Fibroblast of pulmonary artery (primary cell): Measurements from ENCODE around the gene ZNF513.
A peak's percentile ranks its signal among the peaks of the same experiment; 100 is the strongest.

ENCODE experiments used
- DNase-seq: peaks from one replicate; pipeline ENCODE4 v3.0.0-alpha.2; 2010; ENCODE audit warnings: low read depth
- H3K4me3 ChIP-seq: replicated peaks from 2 replicates; pipeline ENCODE4 v1.5.1; 2011; ENCODE audit warnings: low read depth, mild to moderate bottlenecking, control low read depth, low read length, moderate library complexity
- CTCF ChIP-seq: IDR thresholded peaks from 2 replicates; pipeline ENCODE4 v1.5.1; 2011; ENCODE audit warnings: mild to moderate bottlenecking, control low read depth, low read length, inconsistent platforms; ENCODE audit errors: missing control alignments

Gene ZNF513

GRCh38 chr2:27376151-27376865 is 4.2 kb downstream of the ZNF513 start:
- TF ChIP-seq CTCF: no peak
- H3K4me3 ChIP-seq: no peak overlapping the region
- no peak for DNase-seq

GRCh38 chr2:27375513-27376099 is 4.9 kb downstream of the ZNF513 start:
- H3K4me3 ChIP-seq: no peak overlapping the region
- TF ChIP-seq CTCF: no peak
- DNase-seq: no peak

GRCh38 chr2:27373567-27373966 is 7.0 kb downstream of the ZNF513 start:
- no peak for TF ChIP-seq CTCF
- DNase-seq: no peak
- no peak overlapping the region for H3K4me3 ChIP-seq

- DNase-seq: no peak
Observed at GRCh38 chr2:27372937-27373336, 7.6 kb downstream of the ZNF513 start.

GRCh38 chr2:27370816-27371620 is 9.5 kb downstream of the ZNF513 start:
- TF ChIP-seq CTCF: no peak
- DNase-seq: peak; percentile 54
- H3K4me3 ChIP-seq: peak overlapping the region; percentile 96

More at GRCh38 chr2:27372937-27373336, 7.6 kb downstream of the ZNF513 start:
- no peak for TF ChIP-seq CTCF
- no peak overlapping the region for H3K4me3 ChIP-seq

- peak within 1 kb of the TSS; percentile 96 for H3K4me3 ChIP-seq
- TF ChIP-seq CTCF: peak; percentile 64
- peak; percentile 99 for DNase-seq
Observed at GRCh38 chr2:27370026-27370815, 10.3 kb downstream of the ZNF513 start, which contains the start of the genes EIF2B4 and SNX17. TSS of gene EIF2B4 (minus strand) at chr2:27370338. CDS start at chr2:27370314, 24 bp downstream. TSS of gene SNX17 (plus strand) at chr2:27370616. CDS start at chr2:27370744, 128 bp downstream.
